Measurements from ENCODE around the gene ZNF48. TPM values are rescaled to one million over a fixed set of nuclear protein-coding genes. Genes with fewer than 3 reads are reported as not detected.
A peak's percentile ranks its signal among the peaks of the same experiment; 100 is the strongest.

ZNF48 gene
- total RNA-seq, 1 donor from 2014 or later: 5.3 TPM

- DNase-seq (ENCODE audit: low spot score): peak; percentile 97
Observed at GRCh38 chr16:30407102-30407803, 12.0 kb downstream of the ZNF48 start, which contains the start of gene ZNF771. ZNF771 (plus strand) TSS chr16:30407606; CDS start chr16:30408054, 448 bp downstream.

- no peak for DNase-seq (ENCODE audit: low spot score)
Observed at GRCh38 chr16:30407804-30408534, 12.7 kb downstream of the ZNF48 start.

- DNase-seq (ENCODE audit: low spot score): peak; percentile 97
Observed at GRCh38 chr16:30409125-30410060, 14.2 kb downstream of the ZNF48 start.

GRCh38 chr16:30413112-30413806, 18.0 kb downstream of the ZNF48 start:
- no peak for DNase-seq (ENCODE audit: low spot score)

GRCh38 chr16:30414159-30414558, 18.9 kb downstream of the ZNF48 start:
- DNase-seq (ENCODE audit: low spot score): no peak

- DNase-seq (ENCODE audit: low spot score): no peak
Observed at GRCh38 chr16:30416047-30416603, 20.9 kb downstream of the ZNF48 start.

- no peak for DNase-seq (ENCODE audit: low spot score)
Observed at GRCh38 chr16:30416624-30417528, 21.7 kb downstream of the ZNF48 start.

GRCh38 chr16:30417529-30418349, 22.5 kb downstream of the ZNF48 start:
- DNase-seq (ENCODE audit: low spot score): peak; percentile 92

GRCh38 chr16:30418350-30419181, 23.3 kb downstream of the ZNF48 start:
- DNase-seq (ENCODE audit: low spot score): no peak

- no peak for DNase-seq (ENCODE audit: low spot score)
Observed at GRCh38 chr16:30421010-30421409, 25.8 kb downstream of the ZNF48 start.

- DNase-seq (ENCODE audit: low spot score): no peak
Observed at GRCh38 chr16:30428055-30428454, 32.8 kb downstream of the ZNF48 start.

- DNase-seq (ENCODE audit: low spot score): no peak
Observed at GRCh38 chr16:30429418-30429677, 34.1 kb downstream of the ZNF48 start.

- DNase-seq (ENCODE audit: low spot score): peak; percentile 95
Observed at GRCh38 chr16:30429678-30430427, 34.6 kb downstream of the ZNF48 start, which contains the start of gene DCTPP1. DCTPP1 (minus strand) TSS chr16:30430030; CDS start chr16:30429980, 50 bp downstream.

- no peak for DNase-seq (ENCODE audit: low spot score)
Observed at GRCh38 chr16:30430428-30430970, 35.3 kb downstream of the ZNF48 start.

GRCh38 chr16:30434852-30435251, 39.6 kb downstream of the ZNF48 start:
- DNase-seq (ENCODE audit: low spot score): no peak

GRCh38 chr16:30437511-30438046, 42.4 kb downstream of the ZNF48 start:
- no peak for DNase-seq (ENCODE audit: low spot score)

- DNase-seq (ENCODE audit: low spot score): no peak
Observed at GRCh38 chr16:30438835-30439234, 43.6 kb downstream of the ZNF48 start.
